GM12872 (cell line): ENCODE measurements around the gene CLMN.

Experiments used
- CTCF ChIP-seq: IDR thresholded peaks from 3 replicates; pipeline ENCODE4 v1.5.1; 2011; ENCODE audit warnings: low read depth, mild to moderate bottlenecking, low read length, moderate library complexity; ENCODE audit not compliant: insufficient read depth

CLMN gene

GRCh38 chr14:95216008-95216407, 103.7 kb downstream of the CLMN start:
- TF ChIP-seq CTCF, result no peak

GRCh38 chr14:95215094-95215725, 104.5 kb downstream of the CLMN start:
- TF ChIP-seq CTCF, result no peak

- TF ChIP-seq CTCF, result no peak
These were observed 105.9 kb downstream of the CLMN start for GRCh38 chr14:95213774-95214173.

- TF ChIP-seq CTCF, result no peak
These were observed 107.8 kb downstream of the CLMN start for GRCh38 chr14:95211721-95212504.

- no peak for TF ChIP-seq CTCF
These were observed 109.0 kb downstream of the CLMN start for GRCh38 chr14:95210699-95211098.

GRCh38 chr14:95208598-95208997, 111.1 kb downstream of the CLMN start:
- no peak for TF ChIP-seq CTCF

- TF ChIP-seq CTCF, result no peak
These were observed 112.1 kb downstream of the CLMN start for GRCh38 chr14:95207475-95208233.
